ENCODE measurements around the gene UBE2E1.

Gene UBE2E1

GRCh38 chr3:23805633-23806533, at the start of gene UBE2E1:
UBE2E1 (plus strand) TSS chr3:23805955; CDS start chr3:23807270, 1,315 bp downstream.
- FAIRE-seq: no peak

- no peak for FAIRE-seq
These were observed 49.4 kb upstream of the UBE2E1 start for GRCh38 chr3:23756206-23756840.

- no peak for FAIRE-seq
These were observed 47.4 kb upstream of the UBE2E1 start for GRCh38 chr3:23758253-23758838.

GRCh38 chr3:23760325-23760724, 45.4 kb upstream of the UBE2E1 start:
- FAIRE-seq: no peak

GRCh38 chr3:23760871-23761373, 44.8 kb upstream of the UBE2E1 start:
- no peak for FAIRE-seq

- FAIRE-seq: no peak
These were observed 44.3 kb upstream of the UBE2E1 start for GRCh38 chr3:23761440-23761896.

- FAIRE-seq: no peak
These were observed 43.5 kb upstream of the UBE2E1 start for GRCh38 chr3:23762214-23762613.

- no peak for FAIRE-seq
These were observed 42.8 kb upstream of the UBE2E1 start for GRCh38 chr3:23762759-23763477.

- FAIRE-seq: no peak
These were observed 41.3 kb upstream of the UBE2E1 start for GRCh38 chr3:23764407-23764806.

GRCh38 chr3:23767546-23767945, 38.2 kb upstream of the UBE2E1 start:
- no peak for FAIRE-seq

- FAIRE-seq: no peak
These were observed 30.4 kb upstream of the UBE2E1 start for GRCh38 chr3:23775254-23775909.

- no peak for FAIRE-seq
These were observed 29.3 kb upstream of the UBE2E1 start for GRCh38 chr3:23776352-23776891.

GRCh38 chr3:23778446-23778845, 27.3 kb upstream of the UBE2E1 start:
- no peak for FAIRE-seq

- FAIRE-seq: no peak
These were observed 25.9 kb upstream of the UBE2E1 start for GRCh38 chr3:23779841-23780240.

GRCh38 chr3:23781051-23781450, 24.7 kb upstream of the UBE2E1 start:
- FAIRE-seq: no peak

GRCh38 chr3:23781871-23782270, 23.9 kb upstream of the UBE2E1 start:
- no peak for FAIRE-seq

- FAIRE-seq: no peak
These were observed 20.6 kb upstream of the UBE2E1 start for GRCh38 chr3:23785097-23785645.

GRCh38 chr3:23785882-23786281, 19.9 kb upstream of the UBE2E1 start:
- FAIRE-seq: no peak

GRCh38 chr3:23791678-23792077, 14.1 kb upstream of the UBE2E1 start:
- no peak for FAIRE-seq

- no peak for FAIRE-seq
These were observed 12.1 kb upstream of the UBE2E1 start for GRCh38 chr3:23793528-23794134.

- no peak for FAIRE-seq
These were observed 10.7 kb upstream of the UBE2E1 start for GRCh38 chr3:23795096-23795495.
